ENCODE results near the gene POMC.
A peak's percentile ranks its signal among the peaks of the same experiment; 100 is the strongest.
"Not testable (repeated sequence)": the region's sequence is repeated elsewhere in the genome, so short reads cannot be mapped to it uniquely, and the experiment has no call there.

Gene POMC

GRCh38 chr2:25131567-25132298, 36.6 kb downstream of the POMC start:
- no peak for DNase-seq

- DNase-seq: no peak
Measured at GRCh38 chr2:25131253-25131566, 37.2 kb downstream of the POMC start.

GRCh38 chr2:25129901-25130520, 38.4 kb downstream of the POMC start:
- peak in 1 of 2 experiments; percentile 5 for DNase-seq

GRCh38 chr2:25127646-25128045, 40.7 kb downstream of the POMC start:
- DNase-seq: no peak

GRCh38 chr2:25127071-25127470, 41.3 kb downstream of the POMC start:
- DNase-seq: not testable (repeated sequence)

- DNase-seq: no peak
Measured at GRCh38 chr2:25125976-25126375, 42.4 kb downstream of the POMC start.

- DNase-seq: no peak
Measured at GRCh38 chr2:25125189-25125588, 43.2 kb downstream of the POMC start.

- DNase-seq: no peak
Measured at GRCh38 chr2:25123682-25124081, 44.7 kb downstream of the POMC start.

- DNase-seq: no peak
Measured at GRCh38 chr2:25122367-25122766, 46.0 kb downstream of the POMC start.

GRCh38 chr2:25119263-25119662, 49.1 kb downstream of the POMC start:
- no peak for DNase-seq

- DNase-seq: no peak
Measured at GRCh38 chr2:25116956-25117355, 51.4 kb downstream of the POMC start.

GRCh38 chr2:25115902-25116301, 52.5 kb downstream of the POMC start:
- DNase-seq: no peak

GRCh38 chr2:25115249-25115883, 53.0 kb downstream of the POMC start:
- no peak for DNase-seq

- DNase-seq: no peak
Measured at GRCh38 chr2:25112113-25112512, 56.3 kb downstream of the POMC start.
